Measurements from ENCODE around the gene WSB2. TPM values are rescaled to one million over a fixed set of nuclear protein-coding genes. Genes with fewer than 3 reads are reported as not detected.

Gene WSB2
- total RNA-seq, 1 donor from 2014 or later: 89.1 TPM

DNA sequence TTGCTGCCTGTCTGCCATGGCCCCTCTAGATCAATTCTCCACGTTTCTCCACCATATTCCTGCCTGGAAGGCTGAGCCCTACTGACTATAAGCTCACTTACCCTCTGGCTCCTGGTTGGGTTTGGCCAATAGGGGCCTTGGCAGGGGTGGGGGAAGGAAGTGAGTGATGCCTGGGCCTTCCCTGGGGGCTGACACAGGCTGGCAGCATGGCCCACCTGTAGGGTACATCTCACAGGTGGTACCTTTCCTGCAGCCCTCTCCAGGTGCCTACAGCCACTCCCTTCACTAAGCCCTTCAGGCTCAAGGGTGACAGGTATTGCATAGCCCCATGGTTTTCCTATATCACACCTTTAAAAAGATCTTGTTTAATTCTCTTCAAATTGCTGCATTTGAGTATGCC, 40.9 kb downstream of the WSB2 start:
- H3K36me3 ChIP-seq: peaks cover 31% of the 10 kb centered on the region
- H3K4me1 ChIP-seq: peaks cover 10% of the 10 kb centered on the region
- no peak overlapping the region for H3K4me3 ChIP-seq
- intact Hi-C loops (cut with DNase I): no loop called here
- TF ChIP-seq, protein P1, sequence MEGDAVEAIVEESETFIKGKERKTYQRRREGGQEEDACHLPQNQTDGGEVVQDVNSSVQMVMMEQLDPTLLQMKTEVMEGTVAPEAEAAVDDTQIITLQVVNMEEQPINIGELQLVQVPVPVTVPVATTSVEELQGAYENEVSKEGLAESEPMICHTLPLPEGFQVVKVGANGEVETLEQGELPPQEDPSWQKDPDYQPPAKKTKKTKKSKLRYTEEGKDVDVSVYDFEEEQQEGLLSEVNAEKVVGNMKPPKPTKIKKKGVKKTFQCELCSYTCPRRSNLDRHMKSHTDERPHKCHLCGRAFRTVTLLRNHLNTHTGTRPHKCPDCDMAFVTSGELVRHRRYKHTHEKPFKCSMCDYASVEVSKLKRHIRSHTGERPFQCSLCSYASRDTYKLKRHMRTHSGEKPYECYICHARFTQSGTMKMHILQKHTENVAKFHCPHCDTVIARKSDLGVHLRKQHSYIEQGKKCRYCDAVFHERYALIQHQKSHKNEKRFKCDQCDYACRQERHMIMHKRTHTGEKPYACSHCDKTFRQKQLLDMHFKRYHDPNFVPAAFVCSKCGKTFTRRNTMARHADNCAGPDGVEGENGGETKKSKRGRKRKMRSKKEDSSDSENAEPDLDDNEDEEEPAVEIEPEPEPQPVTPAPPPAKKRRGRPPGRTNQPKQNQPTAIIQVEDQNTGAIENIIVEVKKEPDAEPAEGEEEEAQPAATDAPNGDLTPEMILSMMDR (IDR thresholded peaks at IDR 0.05): no peak
- no peaks in the 10 kb centered on the region for H3K27me3 ChIP-seq
- H3K9me3 ChIP-seq: no peaks in the 10 kb centered on the region
- DNase-seq (no peak), ATAC-seq (no peak)
- no peak overlapping the region for H3K27ac ChIP-seq

DNA sequence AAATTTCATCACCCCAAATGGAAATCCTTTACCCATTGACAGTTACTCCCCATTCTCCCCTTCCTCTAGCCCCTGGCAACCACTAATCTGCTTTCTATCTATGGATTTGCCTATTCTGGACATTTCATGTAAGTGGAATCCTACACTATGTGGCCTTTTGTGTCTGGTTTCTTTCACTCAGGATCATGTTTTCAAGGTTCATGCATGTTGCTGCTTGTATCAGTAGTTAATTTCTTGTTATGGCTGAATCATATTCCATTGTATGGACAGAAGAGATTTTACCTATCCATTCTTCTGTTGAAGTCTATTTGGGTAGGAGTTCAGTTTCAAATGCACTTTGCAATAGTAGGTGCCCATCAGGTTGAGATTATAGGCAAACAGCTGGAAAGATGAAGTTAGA, 43.1 kb downstream of the WSB2 start:
- H3K4me1 ChIP-seq: peaks cover 10% of the 10 kb centered on the region
- intact Hi-C loops (cut with DNase I): no loop called here
- no peaks in the 10 kb centered on the region for H3K27me3 ChIP-seq
- H3K36me3 ChIP-seq: peaks cover 27% of the 10 kb centered on the region
- DNase-seq: no peak
- TF ChIP-seq, protein P1 (IDR thresholded peaks at IDR 0.05): no peak
- no peak overlapping the region for H3K4me3 ChIP-seq
- no peaks in the 10 kb centered on the region for H3K9me3 ChIP-seq
- no peak overlapping the region for H3K27ac ChIP-seq
- ATAC-seq: no peak

DNA sequence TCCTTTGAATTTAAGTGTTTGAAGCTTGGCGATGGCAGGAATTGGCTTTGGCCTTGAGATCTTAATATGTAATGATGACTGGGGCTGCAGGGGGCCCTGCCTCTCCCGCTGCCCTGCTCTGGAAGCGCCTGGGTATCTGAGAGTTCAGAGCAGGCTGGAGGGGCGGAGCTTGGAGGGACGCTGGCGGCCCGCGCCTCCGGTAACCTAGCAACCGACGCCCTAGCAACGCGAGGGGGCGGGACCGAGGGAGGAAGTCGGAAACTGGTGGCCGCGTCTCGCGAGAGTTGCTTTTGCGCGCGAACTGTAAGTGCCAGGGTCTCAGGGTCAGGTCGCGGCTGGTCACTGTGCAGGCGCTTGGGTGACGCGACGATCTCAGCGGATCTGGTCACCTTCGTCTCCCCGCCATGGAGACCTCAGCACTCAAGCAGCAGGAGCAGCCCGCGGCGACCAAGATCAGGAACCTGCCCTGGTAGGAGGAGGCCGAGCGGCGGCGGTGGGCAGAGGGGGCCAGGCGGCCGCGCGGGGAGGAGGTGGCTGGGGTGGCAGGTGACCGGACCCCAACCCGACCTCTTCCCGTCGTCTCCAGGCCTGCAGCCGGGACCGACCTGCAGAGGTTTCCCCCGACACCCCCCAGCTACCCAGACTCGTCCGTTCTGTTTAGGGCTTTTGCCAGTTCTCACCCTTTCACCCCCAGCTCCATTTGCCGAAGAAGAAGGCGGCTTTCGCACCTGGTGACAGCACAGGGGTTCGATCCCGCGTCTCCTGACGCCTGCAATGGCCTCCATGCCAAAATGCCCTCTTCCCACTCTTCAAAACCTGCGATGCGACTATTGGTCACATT, 44.3 kb downstream of the WSB2 start, which contains the start of gene RFC5:
Gene RFC5, plus strand, starts transcription at position 280 of the 841 bp plus-strand sequence. Its CDS starts 125 bp downstream, at position 405.
- peak within 1 kb of the TSS; percentile 98 for H3K4me3 ChIP-seq
- H3K9me3 ChIP-seq: no peaks in the 10 kb centered on the region
- H3K4me1 ChIP-seq: peaks cover 10% of the 10 kb centered on the region
- ATAC-seq (peak; percentile 99), DNase-seq (peak; percentile 99)
- H3K27me3 ChIP-seq: no peaks in the 10 kb centered on the region
- peak within 1 kb of the TSS; percentile 75 for H3K27ac ChIP-seq
- intact Hi-C loops (cut with DNase I): no loop called here
- peaks cover 22% of the 10 kb centered on the region for H3K36me3 ChIP-seq
- TF ChIP-seq, protein P1 (IDR thresholded peaks at IDR 0.05): no peak

DNA sequence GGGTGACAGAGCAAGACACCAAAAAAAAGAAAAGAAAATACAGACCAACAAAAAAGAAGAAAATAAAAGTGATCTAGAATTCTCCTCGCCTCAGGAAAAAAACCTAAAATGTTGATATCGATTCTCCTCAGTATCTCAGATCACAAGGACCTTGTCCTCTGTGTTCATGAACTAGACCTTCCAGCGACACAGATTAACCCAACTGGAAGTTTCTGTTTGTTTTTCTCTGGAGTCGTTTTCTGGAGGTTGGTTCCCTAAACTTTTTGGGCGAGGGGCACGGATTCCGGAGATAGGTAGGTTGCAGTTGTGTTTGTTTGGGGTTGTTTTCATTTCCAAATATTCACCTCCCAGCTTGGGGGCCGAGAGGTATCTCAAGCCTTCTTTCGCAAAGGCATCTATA, 45.0 kb downstream of the WSB2 start:
- Histone ChIP-seq H3K9me3 (no peaks in the 10 kb centered on the region), H3K4me1 (peaks cover 10% of the 10 kb centered on the region), H3K36me3 (peaks cover 17% of the 10 kb centered on the region), H3K27me3 (no peaks in the 10 kb centered on the region), H3K4me3 (peak overlapping the region; percentile 98), H3K27ac (peak overlapping the region; percentile 75)
- ATAC-seq (no peak), DNase-seq (no peak)
- intact Hi-C loops (cut with DNase I): no loop called here
- TF ChIP-seq, protein P1 (IDR thresholded peaks at IDR 0.05): no peak

DNA sequence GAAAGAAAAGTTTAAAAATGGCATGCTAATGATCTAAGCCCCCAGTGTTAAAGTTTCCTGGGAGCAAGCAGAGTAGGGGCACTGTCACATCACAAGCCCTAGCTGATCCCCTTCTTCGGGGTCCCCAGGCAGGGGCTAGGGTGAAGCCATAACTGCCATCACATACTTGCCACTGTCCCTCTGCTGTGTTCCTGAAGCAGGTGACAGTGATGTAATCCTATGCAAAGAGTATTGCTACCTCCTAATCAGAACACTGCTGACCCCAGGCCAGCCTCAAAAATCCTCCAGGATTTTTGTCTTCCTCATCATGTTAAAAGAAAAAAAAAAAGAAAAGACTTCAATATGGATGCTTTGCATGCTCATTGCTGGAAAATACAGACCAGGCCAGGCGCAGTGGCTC, 45.7 kb downstream of the WSB2 start:
- Histone ChIP-seq H3K4me3 (no peak overlapping the region), H3K9me3 (no peaks in the 10 kb centered on the region), H3K4me1 (peaks cover 10% of the 10 kb centered on the region), H3K36me3 (peaks cover 11% of the 10 kb centered on the region), H3K27me3 (no peaks in the 10 kb centered on the region), H3K27ac (no peak overlapping the region)
- DNase-seq (no peak), ATAC-seq (no peak)
- intact Hi-C loops (cut with DNase I): no loop called here
- TF ChIP-seq, protein P1 (IDR thresholded peaks at IDR 0.05): no peak
